Measurements from ENCODE around the gene EDAR.

DNA sequence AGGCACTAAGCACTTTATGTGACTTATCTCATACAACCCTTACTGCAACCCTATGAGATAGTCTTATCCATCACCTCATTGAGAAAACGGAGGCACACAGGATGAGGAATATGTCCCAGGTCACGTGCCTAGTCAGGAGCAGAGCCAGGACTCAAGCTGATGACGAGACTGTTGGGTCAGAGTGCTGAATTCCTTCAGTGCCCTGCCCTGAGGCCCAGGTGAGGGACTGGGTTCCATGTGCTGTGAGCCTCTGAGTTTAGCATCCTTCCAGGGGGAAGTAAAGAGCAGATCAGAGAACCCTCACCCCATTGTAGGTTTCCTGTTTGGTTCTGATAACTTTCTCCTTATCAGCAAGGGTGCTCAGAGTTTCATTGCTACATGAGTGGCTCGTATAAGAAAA is 11.7 kb upstream of the EDAR start:
- TF ChIP-seq POLR2A (IDR thresholded peaks at IDR 0.05): no peak
- TF ChIP-seq CTCF (IDR thresholded peaks at IDR 0.05): no peak
